HG02884 (cell line): Measurements from ENCODE around the gene CHRNA4.
"Not testable (repeated sequence)": the region's sequence is repeated elsewhere in the genome, so short reads cannot be mapped to it uniquely, and the experiment has no call there.

ENCODE experiments used
- ATAC-seq: cut with Tn5 transposase; IDR thresholded peaks from one replicate; pipeline ENCODE4 v1.9.1; 2021; ENCODE audit warnings: mild to moderate bottlenecking, moderate library complexity; ENCODE audit not compliant: unreplicated experiment

CHRNA4 gene

DNA sequence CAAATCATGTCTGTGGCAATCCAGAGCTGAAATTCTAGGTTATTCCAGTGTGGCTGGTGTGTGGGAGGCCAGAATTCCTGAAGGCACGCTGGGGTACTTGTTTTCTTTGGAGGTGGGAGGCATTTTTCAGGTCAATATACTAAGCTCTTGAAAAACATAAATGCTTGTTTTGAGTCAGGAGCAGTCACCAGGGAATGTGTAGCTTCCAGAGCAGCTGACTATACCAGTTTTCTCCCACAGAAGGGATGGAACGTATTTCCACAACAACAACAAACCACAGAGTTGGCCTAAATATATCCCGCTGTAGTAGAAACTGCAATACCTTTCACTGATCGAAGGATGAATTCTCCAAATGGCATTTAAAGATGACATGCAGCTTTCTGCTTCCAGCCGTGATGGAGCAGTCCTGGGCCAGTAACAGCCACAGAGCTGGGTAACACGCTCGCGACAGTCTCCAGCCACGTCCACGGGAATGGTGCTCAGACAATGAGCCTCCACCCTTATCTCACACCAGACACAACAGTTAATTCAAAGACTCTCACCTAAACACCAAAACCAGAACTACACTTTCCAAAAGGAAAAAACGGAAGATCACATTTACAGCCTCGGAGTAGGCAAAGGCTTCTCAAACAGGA, 23.2 kb downstream of the CHRNA4 start:
- ATAC-seq = no peak

DNA sequence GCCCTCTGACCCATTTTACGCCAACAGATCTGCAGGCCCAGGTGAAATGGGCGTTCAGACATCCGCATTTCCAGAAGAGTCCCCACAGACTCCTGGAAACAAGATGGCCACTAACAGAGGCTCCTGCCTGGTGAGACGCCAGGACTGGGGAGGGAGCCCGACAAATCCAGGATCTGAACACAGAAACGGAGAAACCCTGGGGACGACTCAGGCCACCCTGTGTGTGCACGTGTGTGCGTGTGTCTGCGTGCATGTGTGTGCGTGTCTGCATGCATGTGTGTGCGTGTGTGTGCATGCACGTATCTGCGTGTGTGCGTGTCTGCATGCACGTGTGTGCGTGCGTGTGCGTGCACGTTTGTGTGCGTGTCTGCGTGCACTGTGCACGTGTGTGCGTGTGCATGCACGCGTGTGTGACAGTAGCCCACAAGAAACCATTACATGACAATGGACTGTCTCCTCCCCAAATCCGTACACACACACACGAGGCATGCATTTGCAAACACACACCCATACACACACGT, 24.9 kb downstream of the CHRNA4 start:
- ATAC-seq = no peak

DNA sequence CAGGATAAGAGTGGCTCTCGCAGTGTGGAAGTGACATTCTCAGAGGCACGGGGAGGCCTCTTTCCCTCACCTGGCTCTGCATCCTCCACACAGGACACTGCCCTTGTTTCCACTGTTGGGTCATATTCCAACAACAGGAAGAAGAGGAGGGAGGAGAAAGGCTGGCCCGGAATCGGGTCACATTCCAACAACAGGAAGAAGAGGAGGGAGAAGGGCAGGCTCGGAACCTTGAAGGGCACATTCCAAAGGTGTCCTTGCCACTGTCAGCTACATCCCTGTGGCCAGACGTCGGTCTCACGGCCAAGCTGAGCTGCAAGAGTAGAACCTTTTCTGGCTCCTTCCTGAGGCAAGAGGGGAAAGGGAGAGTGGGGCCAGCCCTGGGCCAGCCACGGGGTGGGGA, 25.4 kb downstream of the CHRNA4 start:
- no peak for ATAC-seq

DNA sequence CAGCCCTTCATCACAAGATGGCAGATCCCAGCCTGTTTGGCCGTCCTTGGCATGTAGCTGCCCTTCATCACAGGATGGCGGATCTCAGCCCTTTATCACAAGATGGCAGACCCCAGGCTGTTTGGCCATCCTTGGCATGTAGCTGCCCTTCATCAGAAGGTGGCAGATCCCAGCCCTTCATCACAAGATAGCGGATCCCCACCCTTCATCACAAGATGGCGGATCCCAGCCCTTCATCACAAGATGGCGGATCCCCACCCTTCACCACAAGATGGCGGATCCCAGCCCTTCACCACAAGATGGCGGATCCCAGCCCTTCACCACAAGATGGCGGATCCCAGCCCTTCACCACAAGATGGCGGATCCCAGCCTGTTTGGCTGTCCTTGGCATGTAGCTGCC, 26.1 kb downstream of the CHRNA4 start:
- ATAC-seq = not testable (repeated sequence)

DNA sequence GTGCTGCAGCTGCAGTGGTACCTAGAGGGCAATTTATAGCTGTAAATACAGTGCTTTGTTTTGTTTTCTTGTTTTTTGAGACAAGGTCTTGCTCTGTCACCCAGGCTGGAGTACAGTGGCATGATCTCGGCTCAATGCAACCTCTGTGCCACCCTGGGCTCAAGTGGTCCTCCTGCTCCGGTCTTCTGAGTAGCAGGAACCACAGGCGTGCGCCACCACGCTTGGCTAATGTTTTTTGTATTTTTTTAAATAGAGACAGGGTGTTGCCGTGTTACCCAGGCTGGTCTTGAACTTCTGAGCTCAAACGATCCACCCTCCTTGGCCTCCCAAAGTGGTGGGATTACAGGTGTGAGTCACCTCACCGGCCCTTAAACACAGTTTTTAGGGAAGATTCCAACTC, 26.8 kb downstream of the CHRNA4 start:
- no peak for ATAC-seq

GRCh38 chr20:63333241-63333836, 27.8 kb downstream of the CHRNA4 start:
- no peak for ATAC-seq

DNA sequence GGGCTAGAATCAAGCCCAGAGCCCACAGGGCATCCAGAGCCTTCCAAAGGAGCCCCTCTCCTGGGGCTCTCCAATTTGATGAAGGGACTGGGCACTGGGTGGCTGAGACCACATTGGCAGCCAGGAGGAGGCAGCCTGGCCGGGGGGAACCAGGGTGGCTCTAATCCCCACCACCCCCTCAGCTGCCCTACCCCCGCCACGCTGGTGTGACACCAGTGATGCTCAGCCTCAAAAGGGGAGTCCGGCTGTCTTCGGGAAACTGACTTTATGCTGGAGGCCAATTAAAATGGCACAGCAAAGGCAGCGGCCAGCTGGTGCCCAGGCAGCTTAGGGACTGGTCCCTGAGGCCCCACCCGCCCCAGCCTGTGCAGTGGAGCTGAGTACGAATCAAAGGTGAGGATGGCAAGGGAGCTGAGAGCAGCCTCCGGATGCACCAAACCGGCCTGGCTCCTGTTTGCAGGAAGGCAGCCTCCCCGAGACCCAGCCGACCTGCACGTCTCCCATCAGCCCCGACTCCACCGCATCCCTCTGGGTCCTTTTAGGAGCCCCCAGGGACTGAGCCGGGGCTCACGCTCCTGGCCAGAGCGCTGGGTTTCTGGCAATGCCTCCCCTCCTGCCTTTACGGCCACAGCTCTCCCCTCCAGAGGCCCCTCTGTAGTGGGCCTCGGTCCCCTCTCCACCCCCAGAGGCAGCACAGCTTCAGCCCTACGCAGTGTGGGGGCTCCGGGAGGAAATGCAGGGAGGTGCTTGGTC, 28.5 kb downstream of the CHRNA4 start:
- ATAC-seq = no peak

DNA sequence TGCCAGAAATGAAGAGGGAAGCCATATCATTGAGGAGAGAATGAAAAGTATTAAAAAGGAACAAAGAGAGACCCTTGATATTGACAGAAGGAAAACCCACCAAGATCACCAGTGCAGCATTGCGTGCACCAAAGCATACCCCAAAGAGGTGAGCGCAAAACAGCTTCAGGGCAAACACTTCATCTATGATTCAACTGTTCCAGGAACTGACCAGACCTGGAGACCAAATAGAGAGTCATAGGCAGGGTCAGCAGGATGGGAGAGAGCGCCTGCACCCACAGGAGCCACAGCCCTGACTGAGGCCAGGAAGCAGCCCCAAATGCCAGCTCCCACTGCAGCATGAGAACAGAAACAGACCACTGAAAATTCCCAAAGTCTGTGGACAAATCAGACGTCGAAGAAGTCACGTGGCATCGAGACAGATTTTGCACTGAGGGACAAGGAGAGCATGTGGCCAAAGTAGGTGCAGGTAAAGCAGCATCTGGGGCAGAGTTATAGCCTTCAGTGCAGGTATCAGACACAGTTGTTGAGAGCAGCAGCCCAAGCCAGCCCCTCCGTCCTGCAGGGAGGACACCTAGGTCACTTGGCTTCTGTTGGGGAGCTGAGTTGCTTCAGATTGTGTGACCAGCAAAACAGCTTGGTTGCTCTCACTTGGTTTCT, 29.3 kb downstream of the CHRNA4 start:
- ATAC-seq = no peak

GRCh38 chr20:63330940-63331339, 30.2 kb downstream of the CHRNA4 start:
- ATAC-seq = no peak

DNA sequence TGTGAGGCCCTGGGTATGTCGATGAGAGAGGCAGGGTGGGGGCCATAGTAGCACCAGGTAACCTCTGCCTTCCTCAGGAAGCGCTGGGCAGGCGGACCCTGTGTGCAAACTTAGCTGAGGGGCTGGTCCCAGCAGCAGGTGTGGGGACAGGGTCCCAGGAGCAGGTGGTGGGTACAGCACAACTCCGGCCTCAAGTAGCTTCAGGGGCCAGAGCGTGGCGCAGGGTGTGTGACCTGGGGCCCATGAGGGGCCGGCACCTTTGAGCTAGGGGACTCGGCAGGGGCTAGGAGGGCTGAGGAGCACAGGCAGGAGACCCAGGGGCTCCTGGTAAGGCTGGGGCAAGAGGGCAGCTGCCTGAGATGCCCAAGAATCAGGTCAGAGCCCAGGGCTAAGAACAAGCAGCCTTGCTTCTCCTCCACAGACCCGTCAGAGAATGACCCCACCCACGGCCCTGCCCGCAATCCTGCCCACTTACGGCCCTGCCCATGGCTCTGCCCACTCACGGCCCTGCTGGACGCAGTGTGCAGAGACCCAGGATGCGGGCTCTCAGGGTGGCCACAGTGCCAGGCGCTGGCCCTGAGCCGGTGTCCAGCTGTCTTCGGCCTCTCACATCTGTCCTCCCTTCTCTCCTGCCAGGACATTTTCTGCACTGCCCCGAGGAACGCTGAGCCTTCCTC, 30.9 kb downstream of the CHRNA4 start:
- ATAC-seq = no peak

- no peak for ATAC-seq
Measured at GRCh38 chr20:63329331-63330083, 31.6 kb downstream of the CHRNA4 start.

DNA sequence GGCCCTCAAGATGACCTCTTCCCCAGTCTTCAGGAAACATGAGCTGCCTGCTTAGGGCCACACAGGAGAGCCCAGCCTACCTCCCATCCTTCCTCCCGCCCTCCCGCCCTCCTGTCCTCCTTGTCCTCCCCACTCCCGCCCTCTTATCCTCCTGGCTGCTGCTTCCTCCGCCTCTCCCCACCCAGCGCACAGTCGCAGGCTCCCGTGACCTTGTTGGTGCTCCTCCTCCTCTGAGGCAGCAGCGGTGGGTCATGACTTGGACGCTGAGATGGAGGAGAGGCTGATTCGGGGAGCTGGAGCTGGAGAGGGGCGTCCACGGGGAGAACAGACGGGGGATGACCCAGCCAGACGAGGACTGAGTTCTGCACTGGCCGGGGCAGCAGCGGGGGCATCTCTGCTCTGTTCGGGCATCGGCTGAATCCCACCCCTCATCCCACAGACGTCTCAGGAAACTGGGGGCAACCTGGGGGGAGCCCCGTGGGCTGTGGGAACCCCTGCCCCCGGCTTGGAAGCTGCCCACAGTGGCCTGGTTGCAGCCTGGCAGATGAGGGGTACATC, 32.4 kb downstream of the CHRNA4 start:
- ATAC-seq = no peak

DNA sequence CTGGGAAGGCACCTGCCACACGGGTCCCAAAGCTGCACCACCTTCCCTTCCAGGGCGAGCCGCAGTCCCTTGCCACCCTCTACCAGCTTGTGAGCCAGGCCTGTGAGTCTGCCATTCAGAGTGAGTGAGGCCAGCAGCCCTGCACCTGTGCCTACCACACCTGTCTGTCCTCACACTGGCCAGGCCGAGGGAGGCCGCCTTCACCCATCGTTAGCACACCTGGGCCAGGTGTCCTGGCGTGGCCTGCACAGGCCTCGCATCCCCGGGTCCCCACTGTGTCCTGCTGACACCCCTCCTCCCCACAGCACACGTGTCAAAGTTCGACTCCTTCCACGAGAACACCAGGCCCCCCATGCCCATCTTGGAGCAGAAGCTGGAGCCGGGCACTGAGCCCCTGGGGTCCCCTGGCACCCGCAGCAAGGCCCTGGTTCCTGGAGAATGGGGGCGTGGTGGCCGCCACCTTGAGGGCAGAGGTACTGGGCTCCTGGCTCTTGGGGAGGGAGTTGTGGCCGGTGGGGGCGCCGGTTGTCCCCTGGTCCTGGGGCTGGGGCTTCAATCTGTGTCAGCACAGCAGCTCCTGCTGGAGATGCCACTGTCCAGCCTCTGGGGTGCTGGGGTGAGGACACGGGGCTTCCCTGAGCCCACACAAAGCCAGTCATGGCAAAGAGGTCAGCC, 33.0 kb downstream of the CHRNA4 start:
- no peak for ATAC-seq

- ATAC-seq = no peak
Measured at GRCh38 chr20:63327231-63327745, 33.9 kb downstream of the CHRNA4 start.

DNA sequence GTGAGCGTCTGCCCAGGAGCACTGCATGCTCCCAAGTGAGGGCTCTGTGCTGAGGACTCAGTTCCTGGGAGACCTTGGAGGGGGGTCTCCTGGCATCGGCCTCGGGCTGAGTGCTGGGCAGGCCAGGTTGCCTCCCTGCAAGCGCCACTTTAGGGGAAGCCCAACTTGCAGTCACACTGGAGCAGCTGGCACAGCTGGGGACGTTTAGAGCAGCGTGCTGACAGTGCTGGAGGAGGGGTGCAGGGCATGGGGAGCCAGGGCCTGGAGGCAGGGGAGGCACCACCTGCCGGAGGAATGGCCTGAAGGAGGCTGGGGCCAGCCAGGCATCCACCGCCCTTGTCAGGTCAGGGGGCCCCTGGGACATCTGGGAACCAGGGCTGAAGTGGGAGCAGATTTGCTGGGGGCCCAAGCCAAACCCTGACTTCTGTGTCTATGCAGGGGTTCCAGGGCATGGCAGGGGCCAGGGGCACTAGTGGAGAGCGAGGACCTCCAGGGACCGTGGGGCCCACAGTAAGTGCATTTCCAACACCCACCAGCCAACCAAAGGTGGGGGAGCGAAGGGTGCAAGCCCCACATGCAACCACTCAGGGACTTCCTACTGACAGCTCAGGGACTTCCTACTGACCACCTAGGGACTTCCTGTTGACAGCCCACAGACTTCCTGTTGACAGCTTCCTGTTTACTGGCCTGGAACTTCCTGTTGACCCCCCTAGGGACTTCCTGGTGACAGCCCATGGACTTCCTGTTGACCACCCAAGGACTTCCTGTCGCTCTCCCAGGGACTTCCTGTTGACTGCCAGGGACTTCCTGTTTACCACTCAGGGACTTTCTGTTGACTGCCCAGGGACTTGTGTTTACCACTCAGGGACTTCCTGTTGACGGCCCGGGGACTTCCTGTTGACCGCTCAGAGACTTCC, 34.6 kb downstream of the CHRNA4 start:
- ATAC-seq = no peak

- no peak for ATAC-seq
Measured at GRCh38 chr20:63325554-63326313, 35.4 kb downstream of the CHRNA4 start.

DNA sequence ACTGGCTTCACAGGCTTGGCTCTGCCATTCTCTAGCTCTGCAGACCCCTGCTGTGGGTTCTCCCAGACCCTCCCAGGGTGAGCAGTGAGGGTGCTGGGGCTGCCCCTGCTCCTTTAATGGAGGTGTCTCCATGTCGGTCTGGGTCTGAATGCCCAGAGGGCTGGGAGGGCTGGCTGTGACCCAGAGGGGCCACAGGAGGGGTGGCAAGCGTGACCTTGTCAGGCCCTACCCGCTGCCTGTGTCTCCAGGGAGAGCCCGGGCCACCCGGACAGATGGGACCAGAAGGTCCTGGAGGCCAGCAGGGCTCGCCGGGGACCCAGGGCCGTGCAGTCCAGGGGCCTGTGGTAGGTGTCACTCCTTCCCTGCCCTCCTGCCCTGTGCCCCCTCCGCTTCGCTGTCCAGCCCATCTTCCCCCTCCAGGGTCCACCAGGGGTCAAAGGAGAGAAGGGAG, 36.1 kb downstream of the CHRNA4 start:
- no peak for ATAC-seq
